LNCaP clone FGC (cell line): Measurements from ENCODE around the gene ACR.

Experiments used
- DNase-seq: peaks from one replicate; pipeline ENCODE4 v3.0.0-alpha.2; 2011; ENCODE audit warnings: low read depth
- H3K4me3 ChIP-seq: 2 replicates; pipeline ENCODE4 v1.5.1; 2011; ENCODE audit warnings: mild to moderate bottlenecking, low read depth, low read length, control low read depth
- TF ChIP-seq, protein P1 (sequence below): IDR thresholded peaks from 2 replicates; pipeline ENCODE4 v1.5.1; 2012; ENCODE audit warnings: mild to moderate bottlenecking; ENCODE audit not compliant: control insufficient read depth, insufficient read depth; ENCODE audit errors: extremely low read depth

ACR gene

DNA sequence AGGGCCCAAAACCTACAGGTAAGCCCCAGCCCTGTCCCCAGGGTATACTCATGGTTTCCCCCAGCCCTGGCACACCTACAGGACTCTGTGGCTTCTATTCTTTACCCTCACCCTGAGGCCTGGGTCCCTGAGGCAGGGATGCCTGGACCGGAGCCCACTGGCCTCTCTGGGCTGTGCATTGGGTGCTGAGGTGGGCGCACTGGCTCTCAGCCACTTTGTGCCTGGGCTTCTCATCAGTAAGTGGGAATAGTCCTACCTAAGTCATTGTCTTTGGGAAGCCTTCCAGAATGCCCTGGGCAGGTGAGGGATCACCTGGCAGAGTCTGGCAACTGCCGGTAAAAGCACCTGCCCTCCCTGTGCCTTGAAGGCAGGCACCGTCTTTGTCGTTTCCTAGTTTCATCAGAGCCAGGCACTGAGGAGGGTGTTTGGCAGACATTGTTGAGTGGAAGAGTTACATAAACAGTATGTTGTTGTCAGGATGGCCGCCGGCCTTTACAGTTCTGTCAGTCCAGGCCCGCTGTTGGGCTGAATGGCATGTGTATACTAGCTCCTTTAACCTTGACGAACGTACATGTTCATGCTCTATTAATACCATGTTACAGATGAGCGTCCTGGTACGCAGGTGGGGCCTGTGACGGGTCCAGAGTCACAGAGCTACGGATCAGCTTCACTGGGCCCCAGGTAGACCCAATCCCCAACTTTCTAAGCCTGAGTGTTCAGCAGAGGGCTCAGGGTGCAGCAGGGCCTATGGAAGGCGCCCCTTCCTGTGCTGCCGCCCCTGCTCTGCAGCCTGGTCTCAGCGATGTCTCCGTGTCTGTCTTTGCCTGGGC lies 42.4 kb upstream of the ACR start:
- DNase-seq: no peak
- TF ChIP-seq, protein P1, sequence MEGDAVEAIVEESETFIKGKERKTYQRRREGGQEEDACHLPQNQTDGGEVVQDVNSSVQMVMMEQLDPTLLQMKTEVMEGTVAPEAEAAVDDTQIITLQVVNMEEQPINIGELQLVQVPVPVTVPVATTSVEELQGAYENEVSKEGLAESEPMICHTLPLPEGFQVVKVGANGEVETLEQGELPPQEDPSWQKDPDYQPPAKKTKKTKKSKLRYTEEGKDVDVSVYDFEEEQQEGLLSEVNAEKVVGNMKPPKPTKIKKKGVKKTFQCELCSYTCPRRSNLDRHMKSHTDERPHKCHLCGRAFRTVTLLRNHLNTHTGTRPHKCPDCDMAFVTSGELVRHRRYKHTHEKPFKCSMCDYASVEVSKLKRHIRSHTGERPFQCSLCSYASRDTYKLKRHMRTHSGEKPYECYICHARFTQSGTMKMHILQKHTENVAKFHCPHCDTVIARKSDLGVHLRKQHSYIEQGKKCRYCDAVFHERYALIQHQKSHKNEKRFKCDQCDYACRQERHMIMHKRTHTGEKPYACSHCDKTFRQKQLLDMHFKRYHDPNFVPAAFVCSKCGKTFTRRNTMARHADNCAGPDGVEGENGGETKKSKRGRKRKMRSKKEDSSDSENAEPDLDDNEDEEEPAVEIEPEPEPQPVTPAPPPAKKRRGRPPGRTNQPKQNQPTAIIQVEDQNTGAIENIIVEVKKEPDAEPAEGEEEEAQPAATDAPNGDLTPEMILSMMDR: no peak
- H3K4me3 ChIP-seq: no peak overlapping the region

DNA sequence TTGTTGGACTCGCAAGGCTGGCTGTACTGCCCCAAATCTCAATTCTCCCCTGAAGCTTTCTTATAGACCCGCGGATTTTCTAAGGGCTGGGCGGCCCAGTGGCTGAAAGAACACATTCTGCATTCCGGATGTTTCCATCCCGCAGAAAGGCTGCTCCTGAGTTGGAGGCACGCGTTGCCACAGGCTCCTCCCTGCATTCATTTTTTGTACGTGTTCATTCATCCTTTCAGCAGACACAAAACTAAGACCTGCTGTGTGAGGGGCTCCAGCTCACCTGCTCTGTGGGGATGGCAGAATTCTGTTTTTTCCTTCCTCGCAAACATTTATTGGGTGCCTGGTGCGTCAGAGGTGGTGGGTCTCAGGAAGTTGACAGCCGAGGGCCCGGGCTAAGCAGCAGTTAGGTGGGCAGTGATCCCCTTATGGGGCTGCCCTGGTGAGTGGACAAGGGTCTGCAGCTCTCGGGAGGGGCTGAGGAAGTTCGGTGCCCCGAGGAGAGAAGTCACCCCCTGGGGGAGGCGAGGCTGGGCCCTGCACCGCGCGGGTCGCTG lies 41.7 kb upstream of the ACR start:
- no peak for DNase-seq
- no peak overlapping the region for H3K4me3 ChIP-seq
- TF ChIP-seq, protein P1: no peak

DNA sequence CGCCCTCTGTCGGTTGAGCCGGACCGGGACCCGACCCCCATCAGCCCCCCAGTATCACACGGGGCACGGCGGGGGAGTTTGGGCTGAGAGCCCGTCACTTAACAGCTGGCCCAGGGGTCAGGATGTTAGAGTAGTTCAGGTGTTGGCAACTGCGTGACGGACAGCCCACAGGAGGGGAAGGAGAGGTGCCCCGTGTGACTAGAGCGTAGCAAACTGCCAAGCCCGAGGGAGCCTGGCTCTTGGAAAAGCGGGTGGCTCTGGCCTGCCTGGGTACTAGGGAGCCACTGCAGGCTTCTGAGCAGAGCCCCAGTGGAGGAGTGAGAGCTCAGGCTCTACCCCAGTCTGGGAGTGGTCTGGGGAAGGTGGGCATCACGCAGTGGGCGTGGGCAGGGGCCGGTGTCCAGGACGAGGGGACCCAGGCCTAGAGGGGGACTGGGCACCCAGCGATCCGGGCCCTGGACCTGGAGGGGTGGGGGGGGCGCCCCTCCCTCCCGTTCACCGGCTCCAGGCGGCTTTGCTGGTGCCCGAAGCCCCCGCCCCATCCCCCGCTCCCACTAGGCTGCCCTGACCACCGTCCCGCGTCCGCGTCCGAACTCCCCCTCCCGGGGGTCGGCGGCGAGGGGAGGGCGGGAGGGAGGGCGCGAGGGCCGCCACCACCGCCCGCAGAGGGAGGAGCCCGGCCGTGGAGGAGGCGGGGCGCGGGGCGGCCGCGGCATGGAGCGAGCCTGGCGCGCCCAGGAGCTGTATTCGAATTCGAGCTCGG lies 41.0 kb upstream of the ACR start:
- TF ChIP-seq, protein P1: no peak
- no peak for DNase-seq
- H3K4me3 ChIP-seq: peak overlapping the region; percentile 33

DNA sequence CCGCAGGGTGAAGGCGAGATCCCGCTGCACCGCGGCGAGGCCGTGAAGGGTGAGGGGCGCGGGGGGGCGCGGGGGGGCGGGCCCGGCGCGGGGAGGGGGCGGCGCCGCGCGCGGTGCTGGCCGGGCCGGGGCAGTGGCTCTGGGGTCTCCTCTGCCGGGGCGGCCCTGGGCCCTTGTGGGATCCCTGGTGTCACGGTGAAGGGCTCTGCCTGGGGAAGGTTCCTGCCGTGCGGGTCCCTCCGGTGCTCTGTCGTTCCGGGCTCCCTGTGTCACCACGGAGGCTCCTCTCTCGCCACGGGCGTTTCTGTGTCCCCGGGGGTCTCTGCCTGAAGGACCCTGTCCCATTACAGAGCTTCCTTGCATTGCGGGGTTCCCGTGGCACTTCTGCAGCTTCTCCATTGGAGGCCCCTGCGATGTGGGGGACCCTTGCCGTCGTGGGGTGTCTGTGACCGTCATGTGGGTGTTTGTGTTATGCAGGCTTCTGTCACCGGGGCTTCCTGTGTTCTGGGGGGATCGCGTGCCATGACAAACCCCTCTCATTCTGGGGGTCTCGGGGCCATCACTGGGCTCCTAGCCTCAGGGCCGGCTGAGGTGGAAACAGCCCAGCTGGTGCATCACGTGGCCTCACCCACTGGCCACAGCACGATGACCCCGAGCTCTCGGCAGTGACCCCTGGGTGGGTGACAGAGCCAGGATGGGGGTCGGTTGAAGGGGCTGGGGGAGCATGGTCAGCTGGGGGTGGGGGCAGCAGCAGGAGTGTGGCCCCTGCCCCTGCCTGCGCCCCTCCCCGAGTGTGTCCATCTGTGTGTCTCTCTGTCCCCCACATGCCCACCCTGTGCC lies 40.1 kb upstream of the ACR start:
- peak overlapping the region; percentile 57 for H3K4me3 ChIP-seq
- TF ChIP-seq, protein P1: no peak
- no peak for DNase-seq

DNA sequence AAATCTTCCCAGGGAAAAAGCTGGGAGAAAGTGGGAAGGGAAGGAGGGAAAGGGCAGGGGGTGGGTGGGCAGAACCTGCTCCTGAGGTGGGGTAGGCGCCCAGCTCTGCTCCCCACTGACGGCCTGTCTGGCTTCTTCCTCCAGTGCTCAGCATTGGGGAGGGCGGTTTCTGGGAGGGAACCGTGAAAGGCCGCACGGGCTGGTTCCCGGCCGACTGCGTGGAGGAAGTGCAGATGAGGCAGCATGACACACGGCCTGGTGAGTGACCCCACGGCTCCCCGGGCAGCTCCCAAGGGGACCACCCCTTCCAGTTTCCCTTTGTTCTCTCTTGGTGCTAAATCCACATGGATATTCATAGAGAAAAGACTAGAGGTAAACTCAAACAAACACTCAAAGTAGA lies 39.5 kb upstream of the ACR start:
- no peak for DNase-seq
- no peak overlapping the region for H3K4me3 ChIP-seq
- TF ChIP-seq, protein P1: no peak

DNA sequence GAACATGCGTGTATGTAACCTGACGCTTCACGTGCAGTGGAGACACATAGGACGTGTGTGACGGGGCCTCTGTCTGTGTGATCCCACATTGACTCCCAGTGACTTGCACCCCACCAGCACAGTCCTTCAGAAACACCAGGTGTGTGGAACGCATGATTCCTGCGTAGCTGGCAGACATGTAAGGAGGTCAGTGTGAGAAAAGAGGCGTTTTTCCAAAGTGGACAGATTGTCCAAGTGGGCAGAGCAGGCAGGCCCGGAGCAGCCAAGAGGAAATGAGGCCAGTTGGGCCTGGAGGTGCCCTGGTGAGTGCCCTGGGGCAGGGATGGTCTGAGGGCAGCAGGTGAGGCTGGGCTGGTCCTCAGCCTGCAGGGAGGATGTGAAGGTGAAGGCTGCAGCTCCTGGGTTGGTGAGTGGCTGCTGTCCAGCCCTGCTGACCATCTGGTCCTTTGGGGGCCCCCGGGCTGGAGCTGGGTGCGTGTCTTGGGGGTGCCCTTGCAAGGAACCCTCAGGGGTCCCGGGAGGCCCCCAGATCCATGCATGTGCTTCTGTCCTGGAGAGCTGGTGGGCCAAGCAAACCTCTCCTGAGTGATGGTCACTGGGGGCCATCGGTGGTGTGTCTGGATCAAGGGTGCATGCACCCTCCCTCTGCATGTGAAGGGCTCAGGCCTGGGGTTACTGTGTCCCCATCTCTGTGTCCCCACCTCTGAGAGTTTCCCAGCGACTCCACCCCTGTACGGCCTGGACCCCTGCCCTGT lies 38.8 kb upstream of the ACR start:
- H3K4me3 ChIP-seq: no peak overlapping the region
- TF ChIP-seq, protein P1: no peak
- DNase-seq: no peak
